Stomach (tissue), 9 donors: Measurements from ENCODE around the gene ZNF883. TPM values are rescaled to one million over a fixed set of nuclear protein-coding genes. Genes with fewer than 3 reads are reported as not detected.

Source experiments
- DNase-seq, 2 donors: peaks; one replicate each; pipeline versions ENCODE4 v3.0.0 to v3.0.0-alpha.2; 2013 to 2019
- H3K27ac ChIP-seq, 5 donors: fragments of 200-600 bp in 4 of 5; sonication (generic) in 4 of 5; one replicate each; pipeline ENCODE4 v1.5.1; 2013 to 2019; ENCODE audit warnings: mild to moderate bottlenecking in 1 of 5, moderate library complexity in 1 of 5
- H3K27me3 ChIP-seq, 3 donors: fragments of 200-600 bp; sonication (generic); one replicate each; pipeline ENCODE4 v1.5.1; 2017 to 2019; ENCODE audit warnings: mixed run types in 1 of 3
- H3K36me3 ChIP-seq, 4 donors: fragments of 200-600 bp; sonication (generic); 1 replicate in 3 of 4; 2 replicates in 1 of 4; pipeline ENCODE4 v1.5.1; 2016 to 2019
- H3K4me1 ChIP-seq, 4 donors: fragments of 200-600 bp; sonication (generic); one replicate each; pipeline ENCODE4 v1.5.1; 2016 to 2019
- H3K4me3 ChIP-seq, 4 donors: fragments of 200-600 bp; sonication (generic) in 3 of 4; one replicate each; pipeline ENCODE4 v1.5.1; 2016 to 2019; ENCODE audit warnings: mild to moderate bottlenecking in 1 of 4
- H3K9me3 ChIP-seq, 4 donors: fragments of 200-600 bp; sonication (generic); one replicate each; pipeline ENCODE4 v1.5.1; 2016 to 2019
- CTCF ChIP-seq, 7 experiments: fragments of 450-650 bp in 4 of 7; fragments of 200-600 bp in 3 of 7; sonication (generic) in 3 of 7; IDR thresholded peaks; one replicate each; pipeline ENCODE4 v1.5.1; 2016 to 2019; ENCODE audit warnings: antibody characterized with exemption in 7 of 7, control low read depth in 2 of 7, mild to moderate bottlenecking in 1 of 7
- EP300 ChIP-seq: sonication (generic); formaldehyde crosslinking; IDR thresholded peaks from one replicate; pipeline ENCODE4 v1.6.1; 2017; ENCODE audit warnings: antibody characterized with exemption
- POLR2A ChIP-seq, 4 donors: fragments of 450-650 bp; IDR thresholded peaks; one replicate each; pipeline ENCODE4 v1.6.1; 2016; ENCODE audit warnings: antibody characterized with exemption in 4 of 4, control low read depth in 2 of 4, mild to moderate bottlenecking in 1 of 4, moderate library complexity in 1 of 4
- POLR2AphosphoS5 ChIP-seq, 3 donors: sonication (generic); formaldehyde crosslinking; IDR thresholded peaks; one replicate each; pipeline ENCODE4 v1.6.1; 2016; ENCODE audit warnings: antibody characterized with exemption in 3 of 3
- WGBS, 5 donors: extraction: QIAGEN DNeasy Blood & Tissue Kit in 3 of 5; methylation state at CpG; one replicate each; pipeline versions ENCODE4 v1.1.5 to v1.1.7; 2013 to 2018; 5-methylcytosine and 5-hydroxymethylcytosine counted together
- intact Hi-C: fragments of 100-400 bp; cut with DNase I; formaldehyde crosslinking; loops from one replicate; pipeline ENCODE4 v1.15.1; 2023; ENCODE audit warnings: low total_unique reads
- polyA plus RNA-seq, 3 donors: library from polyadenylated mRNA; stranded (reverse); fragments of 200-250 nt; gene quantifications; one replicate each; pipeline ENCODE4 v1.2.3, GENCODE V29; 2013
- total RNA-seq, 5 donors: library from RNA; depleted of rRNA; stranded (reverse); fragments of >200 nt; gene quantifications; one replicate each; pipeline versions ENCODE4 v1.1.0 to v1.2.3, GENCODE V29; 2014 to 2016
- donor health status: healthy with polysubstance abuse.
- donor health status: Bipolar disorder and iron deficiency.
- donor health status: healthy.

Gene ZNF883
- total and polyA plus RNA-seq, 8 donors = 0.92 to 9.0 (median 1.1) TPM; not detected in 3

- peaks cover 2 to 81% (median 56%) of the 10 kb centered on the region in 4 donors for H3K9me3 ChIP-seq
- TF ChIP-seq CTCF (IDR thresholded peaks at IDR 0.05) (no peak), POLR2AphosphoS5 (IDR thresholded peaks at IDR 0.05) (no peak), EP300 (no peak), POLR2A (IDR thresholded peaks at IDR 0.05) (no peak)
- H3K27me3 ChIP-seq = peaks cover 0 to 11% (median 5%) of the 10 kb centered on the region in 3 donors
- H3K36me3 ChIP-seq = peaks cover 0 to 26% (median 0%) of the 10 kb centered on the region in 4 donors
- intact Hi-C loops = no loop called here
- H3K4me1 ChIP-seq = no peaks in the 10 kb centered on the region
- DNase-seq = peak in 1 of 2 donors; percentile 21
- peak overlapping the region in 3 of 4 donors; percentile 9 to 32 (median 27) for H3K4me3 ChIP-seq
- 20 to 37% (median 25%) methylated on average over 9 of the region's 9 CpGs for WGBS, 5 donors
- H3K27ac ChIP-seq = no peak overlapping the region
Observed at GRCh38 chr9:113012492-113012891, 500 bp upstream of the ZNF883 start.

GRCh38 chr9:113005777-113006176 lies 6.2 kb downstream of the ZNF883 start:
- no peaks in the 10 kb centered on the region for H3K4me1 ChIP-seq
- H3K4me3 ChIP-seq = no peak overlapping the region
- peaks cover 0 to 44% (median 0%) of the 10 kb centered on the region in 4 donors for H3K36me3 ChIP-seq
- no peak for DNase-seq
- intact Hi-C loops = no loop called here
- TF ChIP-seq POLR2AphosphoS5 (IDR thresholded peaks at IDR 0.05) = no peak
- no peak for TF ChIP-seq EP300
- H3K27ac ChIP-seq = no peak overlapping the region
- WGBS, 5 donors = 47 to 63% (median 50%) methylated on average over 1 of the region's 1 CpG
- peaks cover 0 to 91% (median 68%) of the 10 kb centered on the region in 4 donors for H3K9me3 ChIP-seq
- no peaks in the 10 kb centered on the region for H3K27me3 ChIP-seq

GRCh38 chr9:112997236-112997941 lies 14.6 kb downstream of the ZNF883 start:
- Histone ChIP-seq H3K4me1 (no peaks in the 10 kb centered on the region), H3K9me3 (peaks cover 25 to 97% (median 88%) of the 10 kb centered on the region in 4 donors), H3K27me3 (no peaks in the 10 kb centered on the region), H3K36me3 (peaks cover 0 to 43% (median 11%) of the 10 kb centered on the region in 4 donors), H3K4me3 (no peak overlapping the region), H3K27ac (no peak overlapping the region)
- WGBS, 5 donors = 90 to 95% (median 94%) methylated on average over 8 of the region's 8 CpGs
- intact Hi-C loops = no loop called here
- TF ChIP-seq POLR2A (IDR thresholded peaks at IDR 0.05) = no peak
- TF ChIP-seq POLR2AphosphoS5 (IDR thresholded peaks at IDR 0.05) = no peak
- TF ChIP-seq CTCF (IDR thresholded peaks at IDR 0.05) = no peak
- TF ChIP-seq EP300 = no peak
- no peak for DNase-seq

GRCh38 chr9:112971415-112971814 lies 40.6 kb downstream of the ZNF883 start:
- intact Hi-C loops = no loop called here
- Histone ChIP-seq H3K4me3 (no peak overlapping the region), H3K27ac (no peak overlapping the region), H3K27me3 (peaks cover 0 to 8% (median 0%) of the 10 kb centered on the region in 3 donors), H3K4me1 (no peaks in the 10 kb centered on the region), H3K36me3 (no peaks in the 10 kb centered on the region), H3K9me3 (peaks cover 0 to 17% (median 10%) of the 10 kb centered on the region in 4 donors)
- TF ChIP-seq POLR2A (IDR thresholded peaks at IDR 0.05) (no peak), POLR2AphosphoS5 (IDR thresholded peaks at IDR 0.05) (no peak), CTCF (IDR thresholded peaks at IDR 0.05) (no peak)
- 19 to 29% (median 22%) methylated on average over 5 of the region's 5 CpGs for whole genome bisulfite sequencing, 5 donors
- peak in 1 of 2 donors; percentile 43 for DNase-seq

GRCh38 chr9:112970939-112971338 lies 41.1 kb downstream of the ZNF883 start:
- Histone ChIP-seq H3K27ac (no peak overlapping the region), H3K4me1 (no peaks in the 10 kb centered on the region), H3K27me3 (peaks cover 0 to 8% (median 0%) of the 10 kb centered on the region in 3 donors), H3K9me3 (peaks cover 0 to 15% (median 6%) of the 10 kb centered on the region in 4 donors), H3K4me3 (no peak overlapping the region), H3K36me3 (no peaks in the 10 kb centered on the region)
- WGBS, 5 donors = 50 to 59% (median 52%) methylated on average over 6 of the region's 6 CpGs
- intact Hi-C loops = no loop called here
- TF ChIP-seq EP300 (no peak), POLR2AphosphoS5 (IDR thresholded peaks at IDR 0.05) (no peak), POLR2A (IDR thresholded peaks at IDR 0.05) (no peak), CTCF (IDR thresholded peaks at IDR 0.05) (no peak)
- DNase-seq = no peak
